ENCODE results near the gene RASGRF1.

Gene RASGRF1

DNA sequence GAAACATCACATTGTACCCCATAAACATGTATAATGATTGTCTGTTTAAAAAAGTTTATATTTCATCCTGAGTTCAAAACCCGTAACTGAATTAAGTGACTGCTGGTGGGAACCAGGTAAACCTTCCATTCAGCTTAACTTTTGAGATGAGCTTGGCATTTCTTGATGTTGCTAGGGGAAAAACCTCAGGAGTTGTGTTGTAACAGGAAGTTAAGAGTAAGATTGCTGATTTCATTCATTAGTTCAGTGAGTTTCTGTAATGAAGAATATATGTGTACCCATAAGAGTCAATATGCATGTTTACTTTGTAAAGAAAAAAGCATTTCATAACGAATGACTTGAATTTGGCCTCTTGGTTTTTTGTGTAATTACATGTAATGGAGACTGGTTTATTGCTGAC lies 178.3 kb downstream of the RASGRF1 start:
- TF ChIP-seq, protein P1, sequence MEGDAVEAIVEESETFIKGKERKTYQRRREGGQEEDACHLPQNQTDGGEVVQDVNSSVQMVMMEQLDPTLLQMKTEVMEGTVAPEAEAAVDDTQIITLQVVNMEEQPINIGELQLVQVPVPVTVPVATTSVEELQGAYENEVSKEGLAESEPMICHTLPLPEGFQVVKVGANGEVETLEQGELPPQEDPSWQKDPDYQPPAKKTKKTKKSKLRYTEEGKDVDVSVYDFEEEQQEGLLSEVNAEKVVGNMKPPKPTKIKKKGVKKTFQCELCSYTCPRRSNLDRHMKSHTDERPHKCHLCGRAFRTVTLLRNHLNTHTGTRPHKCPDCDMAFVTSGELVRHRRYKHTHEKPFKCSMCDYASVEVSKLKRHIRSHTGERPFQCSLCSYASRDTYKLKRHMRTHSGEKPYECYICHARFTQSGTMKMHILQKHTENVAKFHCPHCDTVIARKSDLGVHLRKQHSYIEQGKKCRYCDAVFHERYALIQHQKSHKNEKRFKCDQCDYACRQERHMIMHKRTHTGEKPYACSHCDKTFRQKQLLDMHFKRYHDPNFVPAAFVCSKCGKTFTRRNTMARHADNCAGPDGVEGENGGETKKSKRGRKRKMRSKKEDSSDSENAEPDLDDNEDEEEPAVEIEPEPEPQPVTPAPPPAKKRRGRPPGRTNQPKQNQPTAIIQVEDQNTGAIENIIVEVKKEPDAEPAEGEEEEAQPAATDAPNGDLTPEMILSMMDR (IDR thresholded peaks at IDR 0.05; ENCODE audit: insufficient read depth, low read depth, low read length, missing control alignments) = no peak
- no peak for DNase-seq (ENCODE audit: low read depth)
- no peak overlapping the region for H3K4me3 ChIP-seq (ENCODE audit: low read depth, low read length)

DNA sequence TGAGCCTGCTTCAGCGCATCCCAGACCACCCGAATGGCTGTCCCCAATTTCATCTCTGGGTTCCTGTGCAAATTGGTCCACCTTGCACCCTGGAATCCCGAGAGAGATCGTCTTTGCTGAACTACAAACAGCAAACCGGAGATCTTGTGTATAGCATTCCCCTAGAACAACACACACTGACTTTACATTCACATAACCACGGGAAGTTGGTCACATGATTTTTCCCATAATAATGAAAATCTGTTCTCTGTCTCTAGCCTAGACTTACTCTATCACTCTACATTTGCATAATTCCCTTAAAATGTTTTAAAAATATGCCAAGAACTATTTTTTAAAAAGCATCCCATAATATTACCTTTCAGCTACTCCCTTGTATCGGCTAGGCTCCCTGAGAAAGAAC lies 180.3 kb downstream of the RASGRF1 start:
- TF ChIP-seq, protein P1 (IDR thresholded peaks at IDR 0.05; ENCODE audit: insufficient read depth, low read depth, low read length, missing control alignments) = no peak
- DNase-seq (ENCODE audit: low read depth) = no peak
- H3K4me3 ChIP-seq (ENCODE audit: low read depth, low read length) = no peak overlapping the region
